ENCODE measurements around the gene ETS2.

Gene ETS2

GRCh38 chr21:38847556-38847955 lies 41.8 kb downstream of the ETS2 start:
- H3K4me3 ChIP-seq (ENCODE audit: insufficient read depth, low read length, poor library complexity, severe bottlenecking), result no peak overlapping the region
- H3F3A ChIP-seq (ENCODE audit: insufficient read depth), result no peaks in the 10 kb centered on the region
- no peaks in the 10 kb centered on the region for H3K36me3 ChIP-seq (ENCODE audit: low read length)
- H3K9ac ChIP-seq (ENCODE audit: low read length), result no peak overlapping the region
- H3K27ac ChIP-seq (ENCODE audit: low read depth, low read length), result no peak overlapping the region
- H2AFZ ChIP-seq (ENCODE audit: low read depth, low read length, severe bottlenecking), result no peak overlapping the region
- no peaks in the 10 kb centered on the region for H3K9me2 ChIP-seq (replicated peaks; ENCODE audit: insufficient read depth, low read length)
- peaks cover 2% of the 10 kb centered on the region; the same call in 1 of the 2 replicates for H3K27me3 ChIP-seq (ENCODE audit: low read length)
- H3K9me3 ChIP-seq (ENCODE audit: insufficient read depth, low read length), result no peaks in the 10 kb centered on the region
- H4K20me1 ChIP-seq (ENCODE audit: low read depth, low read length), result no peaks in the 10 kb centered on the region
- H3K79me2 ChIP-seq (ENCODE audit: insufficient read depth, low read length), result no peaks in the 10 kb centered on the region
- no peak for TF ChIP-seq CTCF (IDR thresholded peaks at IDR 0.05; ENCODE audit: insufficient read depth, low read length, poor library complexity, severe bottlenecking)
- TF ChIP-seq EZH2phosphoT487 (conservative IDR thresholded peaks at IDR 0.05; ENCODE audit: low read length), result no peak
- no peak overlapping the region for H3K4me2 ChIP-seq (ENCODE audit: low read depth, low read length, poor library complexity, severe bottlenecking)

- no peak overlapping the region for H3K4me3 ChIP-seq (ENCODE audit: insufficient read depth, low read length, poor library complexity, severe bottlenecking)
- no peaks in the 10 kb centered on the region for H3K9me2 ChIP-seq (replicated peaks; ENCODE audit: insufficient read depth, low read length)
- no peak overlapping the region for H2AFZ ChIP-seq (ENCODE audit: low read depth, low read length, severe bottlenecking)
- no peaks in the 10 kb centered on the region for H3K9me3 ChIP-seq (ENCODE audit: insufficient read depth, low read length)
- H3K36me3 ChIP-seq (ENCODE audit: low read length), result no peaks in the 10 kb centered on the region
- no peaks in the 10 kb centered on the region for H3K79me2 ChIP-seq (ENCODE audit: insufficient read depth, low read length)
- no peak overlapping the region for H3K4me2 ChIP-seq (ENCODE audit: low read depth, low read length, poor library complexity, severe bottlenecking)
- H3K27ac ChIP-seq (ENCODE audit: low read depth, low read length), result no peak overlapping the region
- H3F3A ChIP-seq (ENCODE audit: insufficient read depth), result no peaks in the 10 kb centered on the region
- H3K27me3 ChIP-seq (ENCODE audit: low read length), result peaks cover 2% of the 10 kb centered on the region; the same call in 1 of the 2 replicates
- H4K20me1 ChIP-seq (ENCODE audit: low read depth, low read length), result no peaks in the 10 kb centered on the region
- no peak for TF ChIP-seq CTCF (IDR thresholded peaks at IDR 0.05; ENCODE audit: insufficient read depth, low read length, poor library complexity, severe bottlenecking)
- no peak overlapping the region for H3K9ac ChIP-seq (ENCODE audit: low read length)
These were observed 42.5 kb downstream of the ETS2 start for GRCh38 chr21:38848187-38848609.

DNA sequence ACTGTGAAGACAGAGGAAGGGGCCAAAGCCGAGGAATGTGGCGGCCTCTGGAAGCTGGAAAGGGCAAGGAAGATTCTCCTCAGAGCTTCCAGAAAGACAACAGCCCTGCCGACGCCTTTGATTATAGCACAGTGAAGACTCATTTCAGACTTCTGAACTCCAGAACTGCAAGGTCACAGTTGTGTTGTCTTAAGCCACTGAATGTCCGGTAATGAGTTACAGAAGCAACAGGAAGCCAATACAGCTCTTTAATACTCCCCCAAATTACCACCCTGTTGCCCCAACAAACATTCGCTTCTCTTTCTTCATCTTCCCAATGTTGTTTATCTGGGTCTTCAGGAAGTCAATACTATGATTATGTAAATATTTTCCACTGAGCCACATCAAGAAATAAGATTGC lies 44.0 kb downstream of the ETS2 start:
- Histone ChIP-seq H3K4me3 (ENCODE audit: insufficient read depth, low read length, poor library complexity, severe bottlenecking) (no peak overlapping the region), H3K36me3 (ENCODE audit: low read length) (no peaks in the 10 kb centered on the region), H3K9me2 (replicated peaks; ENCODE audit: insufficient read depth, low read length) (no peaks in the 10 kb centered on the region)

More for the DNA sequence above, 44.0 kb downstream of the ETS2 start:
- Histone ChIP-seq H3K9me3 (ENCODE audit: insufficient read depth, low read length) (no peaks in the 10 kb centered on the region), H3K27ac (ENCODE audit: low read depth, low read length) (no peak overlapping the region), H3K27me3 (ENCODE audit: low read length) (peaks cover 2% of the 10 kb centered on the region; the same call in 1 of the 2 replicates), H3F3A (ENCODE audit: insufficient read depth) (no peaks in the 10 kb centered on the region), H3K9ac (ENCODE audit: low read length) (no peak overlapping the region), H3K79me2 (ENCODE audit: insufficient read depth, low read length) (no peaks in the 10 kb centered on the region), H4K20me1 (ENCODE audit: low read depth, low read length) (no peaks in the 10 kb centered on the region), H3K4me2 (ENCODE audit: low read depth, low read length, poor library complexity, severe bottlenecking) (no peak overlapping the region), H2AFZ (ENCODE audit: low read depth, low read length, severe bottlenecking) (no peak overlapping the region)
- TF ChIP-seq CTCF (IDR thresholded peaks at IDR 0.05; ENCODE audit: insufficient read depth, low read length, poor library complexity, severe bottlenecking), result no peak
- no peak for TF ChIP-seq EZH2phosphoT487 (conservative IDR thresholded peaks at IDR 0.05; ENCODE audit: low read length)
